SK-N-SH (cell line): ENCODE data around the gene ANKRD12. TPM values are rescaled to one million over a fixed set of nuclear protein-coding genes. Genes with fewer than 3 reads are reported as not detected.

Source experiments
- CTCF ChIA-PET: fragments of 300-600, 350-600 bp; formaldehyde crosslinking; extraction: SDS; loops from one replicate; lab custom pipeline; 2021; lab: Yijun Ruan, JAX
- POLR2A ChIA-PET: fragments of 350-600 bp; sonication (Branson Sonifier 250); formaldehyde crosslinking; extraction: SDS; loops from one replicate; lab custom pipeline; 2020; ENCODE audit warnings: antibody characterized with exemption, inconsistent platforms; lab: Yijun Ruan, JAX
- DNase-seq: peaks from one replicate; pipeline ENCODE4 v3.0.0; 2012
- H2AFZ ChIP-seq: fragments of 200-600 bp; sonication (generic); 2 replicates; pipeline ENCODE4 v1.8.1; 2016; ENCODE audit warnings: antibody characterized with exemption, mild to moderate bottlenecking, low read depth
- H3F3A ChIP-seq: fragments of 200-600 bp; sonication (generic); replicated peaks from 2 replicates; pipeline ENCODE3; 2016; ENCODE audit warnings: antibody characterized with exemption, mild to moderate bottlenecking; ENCODE audit not compliant: insufficient read depth
- H3K27ac ChIP-seq, 2 experiments: fragments of 200-500 bp in 1 of 2; fragments of 200-600 bp in 1 of 2; sonication (Bioruptor generic) in 1 of 2; sonication (generic), shearing (Covaris generic) in 1 of 2; 2 replicates each; pipeline versions ENCODE4 v1.5.1 to v1.6.1; 2014 to 2016; ENCODE audit warnings: low read depth in 2 of 2, inconsistent platforms in 1 of 2, low read length in 1 of 2, mild to moderate bottlenecking in 1 of 2, mixed read lengths in 1 of 2
- H3K27me3 ChIP-seq: fragments of 200-600 bp; sonication (generic), shearing (Covaris generic); 2 replicates; pipeline ENCODE4 v1.6.1; 2016; ENCODE audit warnings: mixed run types; ENCODE audit not compliant: insufficient read depth
- H3K36me3 ChIP-seq, 2 experiments: fragments of 200-500 bp in 1 of 2; fragments of 200-600 bp in 1 of 2; sonication (Bioruptor generic) in 1 of 2; sonication (generic) in 1 of 2; replicated peaks in 1 of 2; 2 replicates each; pipeline versions ENCODE3 to v1.5.1; 2014 to 2016; ENCODE audit warnings: low read length in 1 of 2, mild to moderate bottlenecking in 1 of 2; ENCODE audit not compliant: insufficient read depth in 2 of 2, control insufficient read depth in 1 of 2
- H3K4me1 ChIP-seq, 2 experiments: fragments of 200-500 bp in 1 of 2; fragments of 200-600 bp in 1 of 2; sonication (Bioruptor generic) in 1 of 2; sonication (generic), shearing (Covaris generic) in 1 of 2; 2 replicates each; pipeline versions ENCODE4 v1.5.1 to v1.6.1; 2014 to 2016; ENCODE audit warnings: low read depth in 1 of 2, low read length in 1 of 2, mixed run types in 1 of 2; ENCODE audit not compliant: insufficient read depth in 2 of 2, control insufficient read depth in 1 of 2
- H3K4me2 ChIP-seq: fragments of 200-600 bp; sonication (generic), shearing (Covaris generic); 2 replicates; pipeline ENCODE4 v1.6.1; 2017; ENCODE audit warnings: mixed run types
- H3K4me3 ChIP-seq, 2 experiments: fragments of 200-500 bp in 1 of 2; fragments of 200-600 bp in 1 of 2; sonication (Bioruptor generic) in 1 of 2; sonication (generic), shearing (Covaris generic) in 1 of 2; 2 replicates each; pipeline versions ENCODE4 v1.5.1 to v1.8.1; 2014 to 2016; ENCODE audit warnings: low read depth in 2 of 2, inconsistent platforms in 1 of 2, low read length in 1 of 2, mild to moderate bottlenecking in 1 of 2, mixed read lengths in 1 of 2, moderate library complexity in 1 of 2
- H3K79me2 ChIP-seq: fragments of 200-600 bp; sonication (generic); 2 replicates; pipeline ENCODE4 v1.8.1; 2017; ENCODE audit warnings: mild to moderate bottlenecking; ENCODE audit not compliant: insufficient read depth
- H3K9ac ChIP-seq: fragments of 200-600 bp; sonication (generic); 2 replicates; pipeline ENCODE4 v1.6.1; 2017; ENCODE audit warnings: mixed run types
- H3K9me2 ChIP-seq: fragments of 200-600 bp; sonication (generic); 2 replicates; pipeline ENCODE4 v1.6.1; 2017; ENCODE audit warnings: mixed run types
- H3K9me3 ChIP-seq: fragments of 200-600 bp; sonication (generic); 2 replicates; pipeline ENCODE4 v1.6.1; 2017; ENCODE audit warnings: mixed run types, mild to moderate bottlenecking, moderate library complexity
- H4K20me1 ChIP-seq: fragments of 200-600 bp; sonication (generic); 2 replicates; pipeline ENCODE4 v1.6.1; 2017; ENCODE audit warnings: mild to moderate bottlenecking, mixed run types; ENCODE audit not compliant: insufficient read depth
- ELF1 ChIP-seq: IDR thresholded peaks from 2 replicates; pipeline ENCODE4 v1.4.0; 2012
- EZH2phosphoT487 ChIP-seq: fragments of 200-600 bp; sonication (generic); IDR thresholded peaks from 2 replicates; pipeline ENCODE4 v1.6.1; 2017; ENCODE audit warnings: low read depth, mixed run types, mild to moderate bottlenecking, antibody characterized with exemption, moderate library complexity, borderline replicate concordance
- FOSL2 ChIP-seq: IDR thresholded peaks from 2 replicates; pipeline ENCODE4 v1.4.0; 2012; ENCODE audit warnings: low read depth, mild to moderate bottlenecking, moderate library complexity, borderline replicate concordance
- FOXM1 ChIP-seq: IDR thresholded peaks from 2 replicates; pipeline ENCODE4 v1.4.0; 2012; ENCODE audit warnings: low read depth, mild to moderate bottlenecking
- GABPA ChIP-seq: IDR thresholded peaks from 2 replicates; pipeline ENCODE4 v1.4.0; 2012; ENCODE audit warnings: low read depth, mild to moderate bottlenecking
- GATA2 ChIP-seq: sonication (generic); formaldehyde crosslinking; IDR thresholded peaks from 2 replicates; pipeline ENCODE4 v1.5.0; 2020; ENCODE audit warnings: mild to moderate bottlenecking, missing genetic modification reagents
- JUND ChIP-seq: IDR thresholded peaks from 2 replicates; pipeline ENCODE4 v1.4.0; 2012
- MEF2A ChIP-seq: IDR thresholded peaks from 2 replicates; pipeline ENCODE4 v1.4.0; 2012; ENCODE audit warnings: low read depth, borderline replicate concordance
- MXI1 ChIP-seq: IDR thresholded peaks from 2 replicates; pipeline ENCODE4 v1.6.1; 2012; ENCODE audit warnings: mild to moderate bottlenecking, low read depth, low read length, improper control_type of control experiment
- NRF1 ChIP-seq: IDR thresholded peaks from 2 replicates; pipeline ENCODE4 v1.6.1; 2012; ENCODE audit warnings: low read depth, mild to moderate bottlenecking, low read length
- POLR2AphosphoS5 ChIP-seq: IDR thresholded peaks from 2 replicates; pipeline ENCODE4 v1.6.1; 2012; ENCODE audit warnings: low read depth, low read length
- SIN3A ChIP-seq: IDR thresholded peaks from 2 replicates; pipeline ENCODE4 v1.6.1; 2012; ENCODE audit warnings: low read depth, mild to moderate bottlenecking, low read length, moderate library complexity, borderline replicate concordance
- SMC3 ChIP-seq: IDR thresholded peaks from 2 replicates; pipeline ENCODE4 v1.6.1; 2012; ENCODE audit warnings: low read depth, low read length, improper control_type of control experiment
- TAF1 ChIP-seq: IDR thresholded peaks from 2 replicates; pipeline ENCODE4 v1.6.1; 2012; ENCODE audit warnings: low read depth, mild to moderate bottlenecking, low read length, moderate library complexity, borderline replicate concordance
- WGBS: methylation state at CpG from one replicate; pipeline ENCODE4 v1.1.6; 2017; ENCODE audit warnings: low lambda C conversion rate; 5-methylcytosine and 5-hydroxymethylcytosine counted together
- polyA plus RNA-seq, 3 experiments: library from polyadenylated mRNA; depleted of rRNA; stranded (reverse); fragments of >200 nt; gene quantifications; 2 replicates each; pipeline ENCODE4 v1.2.3, GENCODE V29; 2012
- TF ChIP-seq, protein P1 (sequence below): IDR thresholded peaks from 2 replicates; pipeline ENCODE4 v1.6.1; 2012; ENCODE audit warnings: mild to moderate bottlenecking, low read depth, low read length, moderate library complexity
- TF ChIP-seq, protein P2 (sequence below): IDR thresholded peaks from 2 replicates; pipeline ENCODE4; 2012
- TF ChIP-seq, protein P3 (sequence below): IDR thresholded peaks from 2 replicates; pipeline ENCODE4 v1.4.0; 2012; ENCODE audit warnings: low read depth
- TF ChIP-seq, protein P4 (sequence below): fragments of 150-350 bp; IDR thresholded peaks from 2 replicates; pipeline ENCODE4 v1.6.1; 2016; ENCODE audit warnings: mild to moderate bottlenecking, low read depth, low read length

Gene ANKRD12
- polyA plus RNA-seq, 1 of the 3 experiments (the other 2 are of a cell fraction), result 1.3 TPM

DNA sequence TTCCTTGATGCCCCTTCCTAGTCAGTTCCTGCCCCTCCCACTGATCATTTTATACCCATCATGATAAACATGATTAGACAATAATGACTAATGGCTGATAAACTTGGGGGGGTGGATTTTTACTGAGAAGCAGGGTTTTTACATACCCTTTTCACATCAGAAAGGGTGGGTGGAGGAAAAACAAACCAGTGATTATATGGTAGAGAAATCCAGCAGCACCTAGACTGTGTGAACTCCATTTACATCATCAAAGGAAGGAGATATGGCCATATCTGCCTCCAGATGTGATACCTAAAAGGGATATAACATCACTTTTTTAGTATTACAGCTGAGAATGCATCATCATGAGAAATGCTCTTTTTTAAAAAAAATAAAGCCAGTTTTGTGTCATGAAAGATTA lies 89.9 kb downstream of the ANKRD12 start:
- H3K27me3 ChIP-seq, result no peaks in the 10 kb centered on the region
- H3F3A ChIP-seq, result no peaks in the 10 kb centered on the region
- peaks cover 27% of the 10 kb centered on the region; the same call in 1 of the 2 replicates for H3K79me2 ChIP-seq
- no peak overlapping the region for H3K27ac ChIP-seq
- H3K4me2 ChIP-seq, result no peak overlapping the region
- H3K9ac ChIP-seq, result no peak overlapping the region
- TF ChIP-seq FOXM1 (no peak), GATA2 (no peak), SMC3 (no peak), EZH2phosphoT487 (no peak), SIN3A (no peak), GABPA (no peak)
- TF ChIP-seq, protein P1, sequence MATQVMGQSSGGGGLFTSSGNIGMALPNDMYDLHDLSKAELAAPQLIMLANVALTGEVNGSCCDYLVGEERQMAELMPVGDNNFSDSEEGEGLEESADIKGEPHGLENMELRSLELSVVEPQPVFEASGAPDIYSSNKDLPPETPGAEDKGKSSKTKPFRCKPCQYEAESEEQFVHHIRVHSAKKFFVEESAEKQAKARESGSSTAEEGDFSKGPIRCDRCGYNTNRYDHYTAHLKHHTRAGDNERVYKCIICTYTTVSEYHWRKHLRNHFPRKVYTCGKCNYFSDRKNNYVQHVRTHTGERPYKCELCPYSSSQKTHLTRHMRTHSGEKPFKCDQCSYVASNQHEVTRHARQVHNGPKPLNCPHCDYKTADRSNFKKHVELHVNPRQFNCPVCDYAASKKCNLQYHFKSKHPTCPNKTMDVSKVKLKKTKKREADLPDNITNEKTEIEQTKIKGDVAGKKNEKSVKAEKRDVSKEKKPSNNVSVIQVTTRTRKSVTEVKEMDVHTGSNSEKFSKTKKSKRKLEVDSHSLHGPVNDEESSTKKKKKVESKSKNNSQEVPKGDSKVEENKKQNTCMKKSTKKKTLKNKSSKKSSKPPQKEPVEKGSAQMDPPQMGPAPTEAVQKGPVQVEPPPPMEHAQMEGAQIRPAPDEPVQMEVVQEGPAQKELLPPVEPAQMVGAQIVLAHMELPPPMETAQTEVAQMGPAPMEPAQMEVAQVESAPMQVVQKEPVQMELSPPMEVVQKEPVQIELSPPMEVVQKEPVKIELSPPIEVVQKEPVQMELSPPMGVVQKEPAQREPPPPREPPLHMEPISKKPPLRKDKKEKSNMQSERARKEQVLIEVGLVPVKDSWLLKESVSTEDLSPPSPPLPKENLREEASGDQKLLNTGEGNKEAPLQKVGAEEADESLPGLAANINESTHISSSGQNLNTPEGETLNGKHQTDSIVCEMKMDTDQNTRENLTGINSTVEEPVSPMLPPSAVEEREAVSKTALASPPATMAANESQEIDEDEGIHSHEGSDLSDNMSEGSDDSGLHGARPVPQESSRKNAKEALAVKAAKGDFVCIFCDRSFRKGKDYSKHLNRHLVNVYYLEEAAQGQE, result no peak
- TF ChIP-seq, all 33 proteins: peak for 0
- Histone ChIP-seq H3K9me2 (no peaks in the 10 kb centered on the region), H3K4me1 (no peaks in the 10 kb centered on the region; a peak in 1 of 4 replicates), H3K36me3 (peaks cover 20 to 68% of the 10 kb centered on the region in 2 experiments), H4K20me1 (peaks cover 5% of the 10 kb centered on the region; the same call in 1 of the 2 replicates), H2AFZ (no peak overlapping the region), H3K4me3 (no peak overlapping the region), H3K9me3 (no peaks in the 10 kb centered on the region)
- CTCF ChIA-PET, result no interaction called here
- POLR2A ChIA-PET, result no interaction called here
- DNase-seq, result no peak

DNA sequence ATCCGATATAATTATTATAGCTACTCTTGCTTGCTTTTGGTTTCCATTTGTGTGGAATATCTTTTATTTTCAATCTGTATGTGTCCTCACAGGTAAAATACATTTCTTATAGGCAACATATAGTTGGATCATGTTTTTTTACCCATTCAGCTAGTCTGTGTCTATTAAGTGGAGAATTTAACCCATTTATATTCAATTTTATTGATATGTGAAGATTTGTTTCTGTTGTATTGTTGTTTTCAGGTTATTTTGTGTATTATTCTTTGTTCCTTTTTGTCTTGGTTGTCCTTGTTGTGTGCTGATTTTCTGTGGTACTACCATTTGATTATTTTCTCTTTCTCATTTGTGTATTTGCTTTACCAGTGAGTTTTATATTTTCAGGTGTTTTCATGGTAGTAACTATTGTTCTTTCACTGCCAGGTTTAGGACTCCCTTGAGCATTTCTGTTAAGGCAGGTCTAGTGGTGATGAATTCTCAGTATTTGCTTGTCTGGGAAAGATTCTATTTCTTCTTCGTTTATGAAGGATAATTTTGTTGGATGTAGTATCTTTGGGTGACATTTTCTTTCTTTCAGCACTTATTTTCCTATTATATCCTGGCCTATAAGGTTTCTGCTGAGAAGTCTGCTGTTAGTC lies 95.4 kb downstream of the ANKRD12 start:
- POLR2A ChIA-PET, result no interaction called here
- Histone ChIP-seq H3K27me3 (no peaks in the 10 kb centered on the region), H3K36me3 (peaks cover 5 to 52% of the 10 kb centered on the region in 2 experiments), H3K79me2 (peaks cover 39% of the 10 kb centered on the region), H3K4me3 (no peak overlapping the region), H4K20me1 (peaks cover 5% of the 10 kb centered on the region; the same call in 1 of the 2 replicates), H3K4me1 (no peaks in the 10 kb centered on the region), H3K9me2 (no peaks in the 10 kb centered on the region), H2AFZ (no peak overlapping the region), H3F3A (no peaks in the 10 kb centered on the region), H3K4me2 (no peak overlapping the region), H3K9ac (no peak overlapping the region), H3K9me3 (0 out of 2 replicates have a peak, but pooled peaks cover 8% of the 10 kb centered on the region), H3K27ac (no peak overlapping the region)
- CTCF ChIA-PET, result no interaction called here
- TF ChIP-seq, protein P2, sequence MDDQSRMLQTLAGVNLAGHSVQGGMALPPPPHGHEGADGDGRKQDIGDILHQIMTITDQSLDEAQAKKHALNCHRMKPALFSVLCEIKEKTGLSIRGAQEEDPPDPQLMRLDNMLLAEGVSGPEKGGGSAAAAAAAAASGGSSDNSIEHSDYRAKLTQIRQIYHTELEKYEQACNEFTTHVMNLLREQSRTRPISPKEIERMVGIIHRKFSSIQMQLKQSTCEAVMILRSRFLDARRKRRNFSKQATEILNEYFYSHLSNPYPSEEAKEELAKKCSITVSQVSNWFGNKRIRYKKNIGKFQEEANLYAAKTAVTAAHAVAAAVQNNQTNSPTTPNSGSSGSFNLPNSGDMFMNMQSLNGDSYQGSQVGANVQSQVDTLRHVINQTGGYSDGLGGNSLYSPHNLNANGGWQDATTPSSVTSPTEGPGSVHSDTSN, result no peak
- no peak for TF ChIP-seq SMC3
- TF ChIP-seq, protein P3, sequence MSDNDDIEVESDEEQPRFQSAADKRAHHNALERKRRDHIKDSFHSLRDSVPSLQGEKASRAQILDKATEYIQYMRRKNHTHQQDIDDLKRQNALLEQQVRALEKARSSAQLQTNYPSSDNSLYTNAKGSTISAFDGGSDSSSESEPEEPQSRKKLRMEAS, result no peak
- TF ChIP-seq TAF1, result no peak
- TF ChIP-seq FOXM1, result no peak
- TF ChIP-seq ELF1, result no peak
- TF ChIP-seq NRF1, result no peak
- no peak for TF ChIP-seq GATA2
- no peak for TF ChIP-seq EZH2phosphoT487
- no peak for TF ChIP-seq POLR2AphosphoS5
- TF ChIP-seq, protein P4, sequence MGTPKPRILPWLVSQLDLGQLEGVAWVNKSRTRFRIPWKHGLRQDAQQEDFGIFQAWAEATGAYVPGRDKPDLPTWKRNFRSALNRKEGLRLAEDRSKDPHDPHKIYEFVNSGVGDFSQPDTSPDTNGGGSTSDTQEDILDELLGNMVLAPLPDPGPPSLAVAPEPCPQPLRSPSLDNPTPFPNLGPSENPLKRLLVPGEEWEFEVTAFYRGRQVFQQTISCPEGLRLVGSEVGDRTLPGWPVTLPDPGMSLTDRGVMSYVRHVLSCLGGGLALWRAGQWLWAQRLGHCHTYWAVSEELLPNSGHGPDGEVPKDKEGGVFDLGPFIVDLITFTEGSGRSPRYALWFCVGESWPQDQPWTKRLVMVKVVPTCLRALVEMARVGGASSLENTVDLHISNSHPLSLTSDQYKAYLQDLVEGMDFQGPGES, result no peak
- TF ChIP-seq JUND, result no peak
- TF ChIP-seq FOSL2, result no peak
- no peak for TF ChIP-seq SIN3A
- no peak for TF ChIP-seq MXI1
- no peak for TF ChIP-seq MEF2A
- 94% methylated on average over 2 of the region's 2 CpGs for WGBS
- DNase-seq, result no peak
